ENCODE data around the gene ZC3HAV1.
"Not testable (repeated sequence)": the region's sequence is repeated elsewhere in the genome, so short reads cannot be mapped to it uniquely, and the experiment has no call there.

ZC3HAV1 gene

GRCh38 chr7:139105484-139105883 lies 4.0 kb downstream of the ZC3HAV1 start:
- no peak for DNase-seq (ENCODE audit: low read depth)
- H3K4me3 ChIP-seq (ENCODE audit: low read depth, low read length), result peak overlapping the region; percentile 52; the same call in 1 of the 2 replicates
- TF ChIP-seq, protein P1, sequence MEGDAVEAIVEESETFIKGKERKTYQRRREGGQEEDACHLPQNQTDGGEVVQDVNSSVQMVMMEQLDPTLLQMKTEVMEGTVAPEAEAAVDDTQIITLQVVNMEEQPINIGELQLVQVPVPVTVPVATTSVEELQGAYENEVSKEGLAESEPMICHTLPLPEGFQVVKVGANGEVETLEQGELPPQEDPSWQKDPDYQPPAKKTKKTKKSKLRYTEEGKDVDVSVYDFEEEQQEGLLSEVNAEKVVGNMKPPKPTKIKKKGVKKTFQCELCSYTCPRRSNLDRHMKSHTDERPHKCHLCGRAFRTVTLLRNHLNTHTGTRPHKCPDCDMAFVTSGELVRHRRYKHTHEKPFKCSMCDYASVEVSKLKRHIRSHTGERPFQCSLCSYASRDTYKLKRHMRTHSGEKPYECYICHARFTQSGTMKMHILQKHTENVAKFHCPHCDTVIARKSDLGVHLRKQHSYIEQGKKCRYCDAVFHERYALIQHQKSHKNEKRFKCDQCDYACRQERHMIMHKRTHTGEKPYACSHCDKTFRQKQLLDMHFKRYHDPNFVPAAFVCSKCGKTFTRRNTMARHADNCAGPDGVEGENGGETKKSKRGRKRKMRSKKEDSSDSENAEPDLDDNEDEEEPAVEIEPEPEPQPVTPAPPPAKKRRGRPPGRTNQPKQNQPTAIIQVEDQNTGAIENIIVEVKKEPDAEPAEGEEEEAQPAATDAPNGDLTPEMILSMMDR (IDR thresholded peaks at IDR 0.05; ENCODE audit: low read depth, low read length, missing control alignments), result no peak

- no peak for DNase-seq (ENCODE audit: low read depth)
- peak overlapping the region; percentile 52 for H3K4me3 ChIP-seq (ENCODE audit: low read depth, low read length)
These were observed 5.4 kb downstream of the ZC3HAV1 start for GRCh38 chr7:139104091-139104450.

GRCh38 chr7:139103057-139103815 lies 6.3 kb downstream of the ZC3HAV1 start:
- H3K4me3 ChIP-seq (ENCODE audit: low read depth, low read length), result no peak overlapping the region; the same call in 1 of the 2 replicates
- TF ChIP-seq, protein P1 (IDR thresholded peaks at IDR 0.05; ENCODE audit: low read depth, low read length, missing control alignments), result no peak
- DNase-seq (ENCODE audit: low read depth), result no peak

More at GRCh38 chr7:139104091-139104450, 5.4 kb downstream of the ZC3HAV1 start:
- TF ChIP-seq, protein P1 (IDR thresholded peaks at IDR 0.05; ENCODE audit: low read depth, low read length, missing control alignments), result no peak

DNA sequence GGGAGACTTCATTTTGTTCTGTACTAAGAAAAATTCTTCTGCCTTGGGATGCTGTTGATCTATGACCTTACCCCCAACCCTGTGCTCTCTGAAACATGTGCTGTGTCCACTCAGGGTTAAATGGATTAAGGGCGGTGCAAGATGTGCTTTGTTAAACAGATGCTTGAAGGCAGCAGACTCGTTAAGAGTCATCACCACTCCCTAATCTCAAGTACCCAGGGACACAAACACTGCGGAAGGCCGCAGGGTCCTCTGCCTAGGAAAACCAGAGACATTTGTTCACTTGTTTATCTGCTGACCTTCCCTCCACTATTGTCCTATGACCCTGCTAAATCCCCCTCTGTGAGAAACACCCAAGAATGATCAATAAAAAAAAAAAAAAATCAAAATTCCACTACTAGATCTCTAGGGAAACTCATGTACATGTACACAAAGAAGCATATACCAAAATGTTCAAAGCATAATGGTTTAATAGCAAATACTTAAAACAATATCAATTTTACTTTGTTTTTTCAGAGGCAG lies 7.8 kb downstream of the ZC3HAV1 start:
- not testable (repeated sequence) for H3K4me3 ChIP-seq (ENCODE audit: low read depth, low read length); DNase-seq (ENCODE audit: low read depth)

- H3K4me3 ChIP-seq (ENCODE audit: low read depth, low read length), result no peak overlapping the region
- DNase-seq (ENCODE audit: low read depth), result no peak
- TF ChIP-seq, protein P1 (IDR thresholded peaks at IDR 0.05; ENCODE audit: low read depth, low read length, missing control alignments), result no peak
These were observed 10.2 kb downstream of the ZC3HAV1 start for GRCh38 chr7:139099172-139099947.

DNA sequence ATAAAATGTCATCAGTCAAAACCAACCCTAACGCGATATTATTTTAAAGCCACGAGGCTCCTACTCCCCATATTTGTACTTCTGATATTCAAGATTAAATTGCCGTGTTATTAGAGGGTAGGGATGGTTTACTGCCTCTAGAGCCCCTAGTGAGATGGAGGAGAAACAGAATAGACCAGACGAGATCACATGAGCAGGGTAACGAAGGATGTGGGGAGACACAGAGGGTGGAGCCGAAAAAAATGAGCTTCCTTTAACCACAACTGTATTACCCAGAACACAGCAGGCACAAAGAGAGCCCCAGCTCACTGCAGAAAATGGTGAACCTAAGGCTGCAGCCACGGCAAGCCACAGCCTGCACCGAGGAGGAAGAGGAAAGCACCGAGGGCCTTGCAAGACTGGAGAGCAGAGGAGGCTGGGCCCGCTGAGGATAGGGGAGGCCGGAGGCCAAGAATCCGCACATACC lies 14.3 kb downstream of the ZC3HAV1 start:
- TF ChIP-seq, protein P1 (IDR thresholded peaks at IDR 0.05; ENCODE audit: low read depth, low read length, missing control alignments), result no peak
- no peak overlapping the region; the same call in none of the 2 replicates for H3K4me3 ChIP-seq (ENCODE audit: low read depth, low read length)
- peak; percentile 81 for DNase-seq (ENCODE audit: low read depth)

- TF ChIP-seq, protein P1 (IDR thresholded peaks at IDR 0.05; ENCODE audit: low read depth, low read length, missing control alignments), result no peak
- H3K4me3 ChIP-seq (ENCODE audit: low read depth, low read length), result no peak overlapping the region; the same call in 1 of the 2 replicates
- DNase-seq (ENCODE audit: low read depth), result no peak
These were observed 14.9 kb downstream of the ZC3HAV1 start for GRCh38 chr7:139094596-139094995.

Measured in GM12864 (cell line).